H1 (cell line): ENCODE data around the gene ETV7. TPM values are rescaled to one million over a fixed set of nuclear protein-coding genes. Genes with fewer than 3 reads are reported as not detected.

Experiments used
- CHD2 ChIP-seq: IDR thresholded peaks from 2 replicates; pipeline ENCODE4 v1.6.1; 2012; ENCODE audit warnings: low read length, improper control_type of control experiment
- JUND ChIP-seq: IDR thresholded peaks from 2 replicates; pipeline ENCODE4 v1.6.1; 2011; ENCODE audit warnings: mild to moderate bottlenecking, improper control_type of control experiment, low read length
- POLR2AphosphoS5 ChIP-seq: IDR thresholded peaks from 2 replicates; pipeline ENCODE4 v1.6.1; 2011; ENCODE audit warnings: low read depth, low read length
- YY1 ChIP-seq: IDR thresholded peaks from 2 replicates; pipeline ENCODE4 v1.6.1; 2011; ENCODE audit warnings: low read depth, mild to moderate bottlenecking, low read length
- polyA plus RNA-seq, 7 experiments: library from polyadenylated mRNA; depleted of rRNA in 3 of 7; stranded (reverse) in 5 of 7; unstranded in 2 of 7; fragments of >200 nt in 5 of 7; fragments of 200-250 nt in 2 of 7; gene quantifications; 1 replicate in 5 of 7; 2 replicates in 1 of 7; 4 replicates in 1 of 7; pipeline versions ENCODE4 v1.2.1 to v1.2.3, GENCODE V29; 2011 to 2013; ENCODE audit warnings: missing spikeins in 2 of 7, mixed read lengths in 2 of 7
- total RNA-seq: library from RNA; stranded (reverse); fragmentation: NEBNext Ultra II Directional; extraction: Animal tissue kit (Norgen Biotek cat#: 25700); gene quantifications from 2 replicates; pipeline ENCODE4 v1.2.1, GENCODE V29; 2021

The ETV7 gene
- total and polyA plus RNA-seq, 2 of the 8 experiments (the other 6 are each of a cell fraction or from before 2014, with no cell fraction given), result 0.54 to 2.4 TPM

GRCh38 chr6:36322591-36322990 lies 64.9 kb downstream of the ETV7 start (continued):
- no peak for TF ChIP-seq POLR2AphosphoS5
- TF ChIP-seq CHD2, result no peak
- TF ChIP-seq JUND, result no peak
- no peak for TF ChIP-seq YY1
